GM12878 (cell line): Measurements from ENCODE around the gene SATB1. TPM values are rescaled to one million over a fixed set of nuclear protein-coding genes. Genes with fewer than 3 reads are reported as not detected.

Experiments used
- ASH2L ChIP-seq: fragments of 300-600, 200-600 bp; sonication (generic); IDR thresholded peaks from 2 replicates; pipeline ENCODE4 v1.6.1; 2017; ENCODE audit warnings: low read depth, mild to moderate bottlenecking, borderline replicate concordance
- BCL11A ChIP-seq: IDR thresholded peaks from 2 replicates; pipeline ENCODE4 v1.6.1; 2011; ENCODE audit warnings: low read depth, low read length
- CBX3 ChIP-seq: fragments of 200-600 bp; sonication (generic); IDR thresholded peaks from 2 replicates; pipeline ENCODE4 v1.6.1; 2016; ENCODE audit warnings: low read depth, borderline replicate concordance
- EZH2 ChIP-seq: IDR thresholded peaks from 2 replicates; pipeline ENCODE4 v1.6.1; 2012; ENCODE audit warnings: low read depth, mild to moderate bottlenecking, control low read depth, inconsistent platforms, low read length, borderline replicate concordance; ENCODE audit not compliant: control insufficient read depth
- GATAD2B ChIP-seq: fragments of 450-650 bp; conservative IDR thresholded peaks from 2 replicates; pipeline ENCODE4 v1.6.1; 2017; ENCODE audit warnings: low read depth, mild to moderate bottlenecking, moderate library complexity
- HDAC6 ChIP-seq: fragments of 200-600 bp; sonication (generic); IDR thresholded peaks from one replicate; pipeline ENCODE4 v1.8.0; 2017; ENCODE audit warnings: antibody characterized with exemption; ENCODE audit not compliant: unreplicated experiment
- HSF1 ChIP-seq: fragments of 150-350 bp; IDR thresholded peaks from 2 replicates; pipeline ENCODE4 v1.6.1; 2014; ENCODE audit warnings: mild to moderate bottlenecking, low read depth, low read length
- IKZF2 ChIP-seq, 2 experiments: fragments of 450-650 bp; IDR thresholded peaks; 2 replicates each; pipeline ENCODE4 v1.6.1; 2017; ENCODE audit warnings: mild to moderate bottlenecking in 2 of 2, moderate library complexity in 2 of 2
- KAT2A ChIP-seq: conservative IDR thresholded peaks from 2 replicates; pipeline ENCODE4 v1.6.1; 2011; ENCODE audit warnings: low read depth, low read length; ENCODE audit not compliant: control insufficient read depth
- NR2F1 ChIP-seq: fragments of 450-650 bp; conservative IDR thresholded peaks from 2 replicates; pipeline ENCODE4 v1.6.1; 2017; ENCODE audit warnings: mild to moderate bottlenecking
- RB1 ChIP-seq: fragments of 450-650 bp; formaldehyde crosslinking; IDR thresholded peaks from 2 replicates; pipeline ENCODE4 v1.6.1; 2017; ENCODE audit warnings: mild to moderate bottlenecking, borderline replicate concordance
- SIX5 ChIP-seq: IDR thresholded peaks from 2 replicates; pipeline ENCODE4 v1.6.1; 2011; ENCODE audit warnings: mild to moderate bottlenecking, low read depth, low read length, moderate library complexity; ENCODE audit not compliant: severe bottlenecking
- SP1 ChIP-seq: IDR thresholded peaks from one replicate; pipeline ENCODE4 v1.6.1; 2011; ENCODE audit warnings: low read depth, low read length
- SPI1 ChIP-seq: IDR thresholded peaks from 2 replicates; pipeline ENCODE4 v1.6.1; 2011; ENCODE audit warnings: low read depth, mild to moderate bottlenecking, low read length, moderate library complexity, borderline replicate concordance; ENCODE audit not compliant: insufficient read depth
- SRF ChIP-seq, 2 experiments: IDR thresholded peaks; 2 replicates each; pipeline ENCODE4 v1.6.1; 2011; ENCODE audit warnings: low read depth in 2 of 2, low read length in 2 of 2, mild to moderate bottlenecking in 1 of 2, moderate library complexity in 1 of 2
- TCF7 ChIP-seq: IDR thresholded peaks from 2 replicates; pipeline ENCODE4 v1.6.1; 2014; ENCODE audit warnings: antibody characterized with exemption, borderline replicate concordance
- ZSCAN29 ChIP-seq: fragments of 450-650 bp; IDR thresholded peaks from 2 replicates; pipeline ENCODE4 v1.6.1; 2017; ENCODE audit warnings: mild to moderate bottlenecking, moderate library complexity
- polyA plus RNA-seq, 11 experiments: library from polyadenylated mRNA; depleted of rRNA in 4 of 11; unstranded in 6 of 11; stranded (reverse) in 5 of 11; fragments of >200 nt; fragmentation: Nextera tagmentation in 4 of 11; fragmentation: Illumina TruSeq in 1 of 11; extraction: Ambion mirVana in 4 of 11; extraction: Trizol in 1 of 11; gene quantifications; 1 replicate in 1 of 11; 2 replicates in 10 of 11; pipeline versions ENCODE4 v1.2.1 to v1.2.3, GENCODE V29; 2011 to 2016; ENCODE audit warnings: inconsistent platforms in 2 of 11, missing spikeins in 2 of 11, low read depth in 1 of 11
- total RNA-seq, 4 experiments: library from RNA; depleted of rRNA in 3 of 4; stranded (reverse); fragments of >200 nt in 3 of 4; fragmentation: Illumina TruSeq in 1 of 4; extraction: Trizol in 1 of 4; gene quantifications; 2 replicates each; pipeline versions ENCODE4 v1.2.1 to v1.2.3, GENCODE V29; 2013 to 2021
- TF ChIP-seq, protein P1 (sequence below): fragments of 450-650 bp; IDR thresholded peaks from 2 replicates; pipeline ENCODE4 v1.6.1; 2014; ENCODE audit warnings: mild to moderate bottlenecking
- TF ChIP-seq, protein P2 (sequence below): fragments of 450-650 bp; IDR thresholded peaks from 2 replicates; pipeline ENCODE4 v1.6.1; 2017; ENCODE audit warnings: mild to moderate bottlenecking, moderate library complexity
- TF ChIP-seq, protein P3 (sequence below): fragments of 450-650 bp; formaldehyde crosslinking; IDR thresholded peaks from 2 replicates; pipeline ENCODE4 v1.4.0; 2020; ENCODE audit warnings: mild to moderate bottlenecking, moderate library complexity

Gene SATB1
- total and polyA plus RNA-seq, 10 of the 15 experiments (the other 5 are each of a cell fraction or from before 2014, with no cell fraction given) = 0.01 to 0.72 (median 0.07) TPM; not detected in 4

DNA sequence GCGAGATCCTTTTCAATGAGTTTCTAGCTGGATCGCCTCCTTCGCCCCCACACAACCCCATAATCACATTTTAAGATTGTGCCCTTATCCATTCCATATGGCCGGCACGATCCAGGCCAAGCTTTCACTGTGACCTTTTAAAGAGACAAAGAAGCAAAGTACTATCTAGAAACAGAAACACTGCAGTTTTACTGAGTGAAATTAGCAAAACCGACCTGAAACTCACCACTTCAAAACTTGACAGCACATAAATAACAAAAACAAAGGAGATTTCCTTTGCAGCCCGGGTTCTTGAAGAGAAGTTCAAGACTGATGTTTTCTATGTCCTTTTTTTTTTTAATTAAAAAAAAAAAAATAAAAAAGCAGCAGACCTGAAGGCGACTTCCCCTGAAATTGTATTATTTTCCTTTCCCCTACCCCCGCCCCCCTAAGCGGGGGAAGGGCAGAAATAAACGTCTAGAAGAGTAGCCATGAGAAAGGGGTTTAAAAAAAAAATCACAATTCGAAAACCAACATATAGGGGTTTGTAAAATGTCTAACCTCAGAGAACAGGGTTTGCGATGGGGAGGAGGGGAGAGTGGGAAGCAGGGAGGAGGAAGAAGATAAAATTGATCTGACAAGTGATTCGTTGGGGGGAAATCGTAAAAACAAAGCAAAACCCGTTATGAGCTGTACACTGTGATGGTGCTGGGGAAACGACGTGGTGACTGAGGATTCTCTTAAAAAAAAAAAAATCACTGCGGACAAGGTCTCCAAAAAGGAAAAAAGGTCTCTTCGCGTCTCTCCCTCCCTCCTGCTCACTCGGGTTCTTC is 1.5 kb downstream of the SATB1 start (continued):
- no peak for TF ChIP-seq SRF (IDR thresholded peaks at IDR 0.05; ENCODE audit: low read depth in 2 of 2, low read length in 2 of 2)
- TF ChIP-seq HSF1 = no peak
- TF ChIP-seq, protein P1, sequence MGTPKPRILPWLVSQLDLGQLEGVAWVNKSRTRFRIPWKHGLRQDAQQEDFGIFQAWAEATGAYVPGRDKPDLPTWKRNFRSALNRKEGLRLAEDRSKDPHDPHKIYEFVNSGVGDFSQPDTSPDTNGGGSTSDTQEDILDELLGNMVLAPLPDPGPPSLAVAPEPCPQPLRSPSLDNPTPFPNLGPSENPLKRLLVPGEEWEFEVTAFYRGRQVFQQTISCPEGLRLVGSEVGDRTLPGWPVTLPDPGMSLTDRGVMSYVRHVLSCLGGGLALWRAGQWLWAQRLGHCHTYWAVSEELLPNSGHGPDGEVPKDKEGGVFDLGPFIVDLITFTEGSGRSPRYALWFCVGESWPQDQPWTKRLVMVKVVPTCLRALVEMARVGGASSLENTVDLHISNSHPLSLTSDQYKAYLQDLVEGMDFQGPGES = no peak
- peak; percentile 65 for TF ChIP-seq TCF7
- TF ChIP-seq SPI1 = no peak
- TF ChIP-seq HDAC6 = no peak
- TF ChIP-seq, protein P2, sequence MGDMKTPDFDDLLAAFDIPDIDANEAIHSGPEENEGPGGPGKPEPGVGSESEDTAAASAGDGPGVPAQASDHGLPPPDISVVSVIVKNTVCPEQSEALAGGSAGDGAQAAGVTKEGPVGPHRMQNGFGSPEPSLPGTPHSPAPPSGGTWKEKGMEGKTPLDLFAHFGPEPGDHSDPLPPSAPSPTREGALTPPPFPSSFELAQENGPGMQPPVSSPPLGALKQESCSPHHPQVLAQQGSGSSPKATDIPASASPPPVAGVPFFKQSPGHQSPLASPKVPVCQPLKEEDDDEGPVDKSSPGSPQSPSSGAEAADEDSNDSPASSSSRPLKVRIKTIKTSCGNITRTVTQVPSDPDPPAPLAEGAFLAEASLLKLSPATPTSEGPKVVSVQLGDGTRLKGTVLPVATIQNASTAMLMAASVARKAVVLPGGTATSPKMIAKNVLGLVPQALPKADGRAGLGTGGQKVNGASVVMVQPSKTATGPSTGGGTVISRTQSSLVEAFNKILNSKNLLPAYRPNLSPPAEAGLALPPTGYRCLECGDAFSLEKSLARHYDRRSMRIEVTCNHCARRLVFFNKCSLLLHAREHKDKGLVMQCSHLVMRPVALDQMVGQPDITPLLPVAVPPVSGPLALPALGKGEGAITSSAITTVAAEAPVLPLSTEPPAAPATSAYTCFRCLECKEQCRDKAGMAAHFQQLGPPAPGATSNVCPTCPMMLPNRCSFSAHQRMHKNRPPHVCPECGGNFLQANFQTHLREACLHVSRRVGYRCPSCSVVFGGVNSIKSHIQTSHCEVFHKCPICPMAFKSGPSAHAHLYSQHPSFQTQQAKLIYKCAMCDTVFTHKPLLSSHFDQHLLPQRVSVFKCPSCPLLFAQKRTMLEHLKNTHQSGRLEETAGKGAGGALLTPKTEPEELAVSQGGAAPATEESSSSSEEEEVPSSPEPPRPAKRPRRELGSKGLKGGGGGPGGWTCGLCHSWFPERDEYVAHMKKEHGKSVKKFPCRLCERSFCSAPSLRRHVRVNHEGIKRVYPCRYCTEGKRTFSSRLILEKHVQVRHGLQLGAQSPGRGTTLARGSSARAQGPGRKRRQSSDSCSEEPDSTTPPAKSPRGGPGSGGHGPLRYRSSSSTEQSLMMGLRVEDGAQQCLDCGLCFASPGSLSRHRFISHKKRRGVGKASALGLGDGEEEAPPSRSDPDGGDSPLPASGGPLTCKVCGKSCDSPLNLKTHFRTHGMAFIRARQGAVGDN = no peak
- TF ChIP-seq SIX5 = no peak
- TF ChIP-seq KAT2A = no peak
- no peak for TF ChIP-seq BCL11A
- TF ChIP-seq ASH2L = no peak
- TF ChIP-seq EZH2 = peak; percentile 58; the same call in 1 of the 2 replicates
- no peak for TF ChIP-seq GATAD2B
- no peak for TF ChIP-seq IKZF2 (IDR thresholded peaks at IDR 0.05)
- TF ChIP-seq CBX3 = no peak
- TF ChIP-seq ZSCAN29 = no peak
- TF ChIP-seq RB1 = no peak
- TF ChIP-seq SP1 = peak; percentile 86
- TF ChIP-seq, protein P3, sequence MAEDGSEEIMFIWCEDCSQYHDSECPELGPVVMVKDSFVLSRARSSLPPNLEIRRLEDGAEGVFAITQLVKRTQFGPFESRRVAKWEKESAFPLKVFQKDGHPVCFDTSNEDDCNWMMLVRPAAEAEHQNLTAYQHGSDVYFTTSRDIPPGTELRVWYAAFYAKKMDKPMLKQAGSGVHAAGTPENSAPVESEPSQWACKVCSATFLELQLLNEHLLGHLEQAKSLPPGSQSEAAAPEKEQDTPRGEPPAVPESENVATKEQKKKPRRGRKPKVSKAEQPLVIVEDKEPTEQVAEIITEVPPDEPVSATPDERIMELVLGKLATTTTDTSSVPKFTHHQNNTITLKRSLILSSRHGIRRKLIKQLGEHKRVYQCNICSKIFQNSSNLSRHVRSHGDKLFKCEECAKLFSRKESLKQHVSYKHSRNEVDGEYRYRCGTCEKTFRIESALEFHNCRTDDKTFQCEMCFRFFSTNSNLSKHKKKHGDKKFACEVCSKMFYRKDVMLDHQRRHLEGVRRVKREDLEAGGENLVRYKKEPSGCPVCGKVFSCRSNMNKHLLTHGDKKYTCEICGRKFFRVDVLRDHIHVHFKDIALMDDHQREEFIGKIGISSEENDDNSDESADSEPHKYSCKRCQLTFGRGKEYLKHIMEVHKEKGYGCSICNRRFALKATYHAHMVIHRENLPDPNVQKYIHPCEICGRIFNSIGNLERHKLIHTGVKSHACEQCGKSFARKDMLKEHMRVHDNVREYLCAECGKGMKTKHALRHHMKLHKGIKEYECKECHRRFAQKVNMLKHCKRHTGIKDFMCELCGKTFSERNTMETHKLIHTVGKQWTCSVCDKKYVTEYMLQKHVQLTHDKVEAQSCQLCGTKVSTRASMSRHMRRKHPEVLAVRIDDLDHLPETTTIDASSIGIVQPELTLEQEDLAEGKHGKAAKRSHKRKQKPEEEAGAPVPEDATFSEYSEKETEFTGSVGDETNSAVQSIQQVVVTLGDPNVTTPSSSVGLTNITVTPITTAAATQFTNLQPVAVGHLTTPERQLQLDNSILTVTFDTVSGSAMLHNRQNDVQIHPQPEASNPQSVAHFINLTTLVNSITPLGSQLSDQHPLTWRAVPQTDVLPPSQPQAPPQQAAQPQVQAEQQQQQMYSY (CRISPR knock-in tag) = no peak
- TF ChIP-seq NR2F1 = no peak
